PC-9 (cell line): ENCODE data around the gene ABCC6. TPM values are rescaled to one million over a fixed set of nuclear protein-coding genes. Genes with fewer than 3 reads are reported as not detected.
"Not testable (repeated sequence)": the region's sequence is repeated elsewhere in the genome, so short reads cannot be mapped to it uniquely, and the experiment has no call there.

ENCODE experiments used
- BruUV-seq: library from RNA; stranded (reverse); fragments of 400-500 nt; replicated peaks from 2 replicates; lab custom pipeline; 2021; lab: Mats Ljungman, UMichigan
- CTCF ChIA-PET: fragments of 300-600 bp; sonication (Branson Sonifier 250); formaldehyde crosslinking; loops from one replicate; lab custom pipeline; 2022; ENCODE audit warnings: antibody characterized with exemption; lab: Charles Lee
- POLR2A ChIA-PET: fragments of 300-600 bp; sonication (Branson Sonifier 250); formaldehyde crosslinking; loops from one replicate; lab custom pipeline; 2022; ENCODE audit warnings: antibody characterized with exemption; ENCODE audit not compliant: unreplicated experiment; lab: Charles Lee
- DNase-seq, 2 experiments: peaks; one replicate each; pipeline versions ENCODE4 v3.0.0 to v3.0.0-alpha.2; 2015 to 2022; ENCODE audit warnings: mixed read lengths in 1 of 2
- H2AFZ ChIP-seq: fragments of 200-600 bp; sonication (generic); 2 replicates; pipeline ENCODE4 v1.8.1; 2017; ENCODE audit warnings: antibody characterized with exemption
- H3F3A ChIP-seq: fragments of 200-600 bp; sonication (generic); 2 replicates; pipeline ENCODE4 v1.8.1; 2017; ENCODE audit warnings: antibody characterized with exemption, mild to moderate bottlenecking, low read depth; ENCODE audit not compliant: insufficient read depth
- H3K27ac ChIP-seq: fragments of 200-600 bp; sonication (generic); 2 replicates; pipeline ENCODE4 v1.6.1; 2016; ENCODE audit warnings: mixed run types
- H3K27me3 ChIP-seq: fragments of 200-600 bp; sonication (generic); 2 replicates; pipeline ENCODE4 v1.6.1; 2016; ENCODE audit warnings: low read depth, mixed run types; ENCODE audit not compliant: insufficient read depth
- H3K36me3 ChIP-seq: fragments of 200-600 bp; sonication (generic); 2 replicates; pipeline ENCODE4 v1.6.1; 2016; ENCODE audit warnings: low read depth, mixed run types
- H3K4me1 ChIP-seq: fragments of 200-600 bp; sonication (generic); replicated peaks from 2 replicates; pipeline ENCODE4 v1.6.1; 2016; ENCODE audit warnings: mixed run types; ENCODE audit not compliant: insufficient read depth
- H3K4me2 ChIP-seq: fragments of 200-600 bp; sonication (generic); 2 replicates; pipeline ENCODE4 v1.6.1; 2017; ENCODE audit warnings: mixed run types
- H3K4me3 ChIP-seq: fragments of 200-600 bp; sonication (generic); 2 replicates; pipeline ENCODE4 v1.6.1; 2016; ENCODE audit warnings: mixed run types
- H3K79me2 ChIP-seq: fragments of 200-600 bp; sonication (generic); 2 replicates; pipeline ENCODE4 v1.6.1; 2017; ENCODE audit warnings: low read depth, mixed run types
- H3K9me2 ChIP-seq: fragments of 200-600 bp; sonication (generic); 2 replicates; pipeline ENCODE4 v1.8.1; 2017; ENCODE audit warnings: mild to moderate bottlenecking; ENCODE audit not compliant: insufficient read depth
- H3K9me3 ChIP-seq: fragments of 200-600 bp; sonication (generic); 2 replicates; pipeline ENCODE4 v1.8.1; 2016; ENCODE audit warnings: low read depth; ENCODE audit not compliant: insufficient read depth
- H4K20me1 ChIP-seq: fragments of 200-600 bp; sonication (generic); 2 replicates; pipeline ENCODE4 v1.8.1; 2017; ENCODE audit not compliant: insufficient read depth
- CTCF ChIP-seq: fragments of 200-600 bp; sonication (generic); conservative IDR thresholded peaks from 2 replicates; pipeline ENCODE4 v1.6.1; 2017; ENCODE audit warnings: mixed run types, antibody characterized with exemption, mild to moderate bottlenecking, moderate library complexity
- intact Hi-C: fragments of 100-400 bp; cut with micrococcal nuclease; formaldehyde crosslinking; loops from one replicate; pipeline ENCODE4 v1.10.0; 2022; ENCODE audit not compliant: unreplicated experiment
- total RNA-seq: library from RNA; stranded (reverse); gene quantifications from 2 replicates; pipeline ENCODE4 v1.2.3, GENCODE V29; 2021

The ABCC6 gene
- total RNA-seq, 1 experiment from 2014 or later, result 2.8 TPM

GRCh38 chr16:16202400-16203143 lies 20.7 kb downstream of the ABCC6 start:
- BruUV-seq, H3K36me3 ChIP-seq, H3K9me2 ChIP-seq, POLR2A ChIA-PET, H4K20me1 ChIP-seq, H3K79me2 ChIP-seq, H3K27ac ChIP-seq, H3K27me3 ChIP-seq, H2AFZ ChIP-seq, H3K4me3 ChIP-seq, H3K9me3 ChIP-seq, H3K4me2 ChIP-seq, CTCF ChIA-PET, intact Hi-C loops, H3F3A ChIP-seq: not testable (repeated sequence)
- H3K4me1 ChIP-seq, result peaks cover 15% of the 10 kb centered on the region
- TF ChIP-seq CTCF, result peak; percentile 42; the same call in 1 of the 2 replicates
- peak in 1 of 2 experiments; percentile 49 for DNase-seq

GRCh38 chr16:16201880-16202279 lies 21.4 kb downstream of the ABCC6 start:
- BruUV-seq, H2AFZ ChIP-seq, POLR2A ChIA-PET, H3K79me2 ChIP-seq, H3K4me3 ChIP-seq, H3K9me3 ChIP-seq, H3K27ac ChIP-seq, intact Hi-C loops, H3K27me3 ChIP-seq, H3K9me2 ChIP-seq, H4K20me1 ChIP-seq, H3K36me3 ChIP-seq, DNase-seq, H3F3A ChIP-seq, H3K4me2 ChIP-seq: not testable (repeated sequence)
- H3K4me1 ChIP-seq, result peaks cover 15% of the 10 kb centered on the region
- CTCF ChIA-PET, result interaction anchor here (0.6 kb wide), 1 partner anchor 11 kb away, joined by 3 read pairs; no protein-coding TSS in a partner anchor

- POLR2A ChIA-PET, CTCF ChIA-PET, H3K27me3 ChIP-seq, H3K4me3 ChIP-seq, H3K9me3 ChIP-seq, H3K27ac ChIP-seq, H4K20me1 ChIP-seq, H3K36me3 ChIP-seq, H2AFZ ChIP-seq, intact Hi-C loops, H3F3A ChIP-seq, H3K79me2 ChIP-seq, H3K9me2 ChIP-seq, BruUV-seq: not testable (repeated sequence)
- Histone ChIP-seq H3K4me1 (peaks cover 15% of the 10 kb centered on the region), H3K4me2 (peak overlapping the region; percentile 17; the same call in 1 of the 2 replicates)
- DNase-seq, result peak in 1 of 2 experiments; percentile 59
These were observed 22.9 kb downstream of the ABCC6 start for GRCh38 chr16:16200391-16200790.

GRCh38 chr16:16199428-16199827 lies 23.9 kb downstream of the ABCC6 start:
- POLR2A ChIA-PET, result not testable (repeated sequence)

More at GRCh38 chr16:16199428-16199827, 23.9 kb downstream of the ABCC6 start:
- H3K9me3 ChIP-seq, H3K4me2 ChIP-seq, H2AFZ ChIP-seq, intact Hi-C loops, H3K79me2 ChIP-seq, H3F3A ChIP-seq, H3K36me3 ChIP-seq, H3K27me3 ChIP-seq, H3K4me3 ChIP-seq, BruUV-seq, H4K20me1 ChIP-seq, H3K27ac ChIP-seq, H3K9me2 ChIP-seq: not testable (repeated sequence)
- peak in 1 of 2 experiments; percentile 54 for DNase-seq
- CTCF ChIA-PET, result interaction anchor here (0.6 kb wide), 1 partner anchor 433 kb away, joined by 6 read pairs; no protein-coding TSS in a partner anchor
- H3K4me1 ChIP-seq, result peaks cover 15% of the 10 kb centered on the region
